Measurements from ENCODE around the gene CYP2S1.

Gene CYP2S1

DNA sequence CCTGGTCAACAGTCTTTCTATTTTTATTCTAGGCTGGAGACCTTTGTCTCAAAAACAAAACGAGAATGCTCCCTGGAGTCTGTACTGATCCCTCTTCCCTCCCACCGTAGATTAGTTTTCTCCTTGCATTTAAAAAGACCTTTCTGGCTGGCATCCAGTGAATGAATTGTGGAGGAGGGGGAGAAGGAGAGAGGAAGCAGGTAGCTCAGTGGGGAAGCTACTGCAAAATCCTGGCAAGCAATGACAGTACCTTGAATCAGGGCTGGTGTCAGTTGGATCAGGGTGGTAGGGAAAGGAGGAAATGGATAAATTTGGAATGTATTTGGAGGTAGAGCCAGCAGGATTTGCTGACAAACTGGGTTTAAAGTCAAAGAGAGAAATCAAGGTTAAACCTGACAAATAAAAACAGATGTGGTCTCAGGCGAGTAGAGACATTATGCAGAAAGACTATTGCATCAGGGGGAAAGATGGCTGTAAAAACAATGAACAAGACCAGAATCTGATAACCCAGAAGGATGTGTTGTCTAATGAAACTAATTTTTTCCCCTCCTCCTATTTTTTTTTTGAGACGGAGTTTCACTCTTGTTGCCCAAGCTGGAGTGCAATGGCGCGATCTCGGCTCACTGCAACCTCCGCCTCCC, 3.5 kb upstream of the CYP2S1 start:
- Histone ChIP-seq H3K79me2 (ENCODE audit: low read length) (no peaks in the 10 kb centered on the region), H3K36me3 (replicated peaks; ENCODE audit: low read depth, low read length) (no peaks in the 10 kb centered on the region), H3K4me1 (ENCODE audit: low read length) (0 out of 2 replicates have a peak, but pooled peaks cover 7% of the 10 kb centered on the region), H3K27ac (ENCODE audit: low read length) (no peak overlapping the region), H3K27me3 (ENCODE audit: low read depth, low read length) (peaks cover 4% of the 10 kb centered on the region; the same call in 1 of the 2 replicates), H3K9me3 (ENCODE audit: insufficient read depth, low read length) (no peaks in the 10 kb centered on the region), H3K9ac (ENCODE audit: low read length) (no peak overlapping the region), H2AFZ (ENCODE audit: low read depth, low read length) (no peak overlapping the region), H4K20me1 (ENCODE audit: insufficient read depth, low read length) (no peaks in the 10 kb centered on the region), H3K4me2 (ENCODE audit: low read length) (no peak overlapping the region), H3K4me3 (ENCODE audit: low read length) (no peak overlapping the region)
- no peak for TF ChIP-seq EZH2phosphoT487 (IDR thresholded peaks at IDR 0.05; ENCODE audit: low read depth)
- TF ChIP-seq, protein P1, sequence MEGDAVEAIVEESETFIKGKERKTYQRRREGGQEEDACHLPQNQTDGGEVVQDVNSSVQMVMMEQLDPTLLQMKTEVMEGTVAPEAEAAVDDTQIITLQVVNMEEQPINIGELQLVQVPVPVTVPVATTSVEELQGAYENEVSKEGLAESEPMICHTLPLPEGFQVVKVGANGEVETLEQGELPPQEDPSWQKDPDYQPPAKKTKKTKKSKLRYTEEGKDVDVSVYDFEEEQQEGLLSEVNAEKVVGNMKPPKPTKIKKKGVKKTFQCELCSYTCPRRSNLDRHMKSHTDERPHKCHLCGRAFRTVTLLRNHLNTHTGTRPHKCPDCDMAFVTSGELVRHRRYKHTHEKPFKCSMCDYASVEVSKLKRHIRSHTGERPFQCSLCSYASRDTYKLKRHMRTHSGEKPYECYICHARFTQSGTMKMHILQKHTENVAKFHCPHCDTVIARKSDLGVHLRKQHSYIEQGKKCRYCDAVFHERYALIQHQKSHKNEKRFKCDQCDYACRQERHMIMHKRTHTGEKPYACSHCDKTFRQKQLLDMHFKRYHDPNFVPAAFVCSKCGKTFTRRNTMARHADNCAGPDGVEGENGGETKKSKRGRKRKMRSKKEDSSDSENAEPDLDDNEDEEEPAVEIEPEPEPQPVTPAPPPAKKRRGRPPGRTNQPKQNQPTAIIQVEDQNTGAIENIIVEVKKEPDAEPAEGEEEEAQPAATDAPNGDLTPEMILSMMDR (IDR thresholded peaks at IDR 0.05; ENCODE audit: low read depth, low read length) = no peak

- TF ChIP-seq, protein P1 (IDR thresholded peaks at IDR 0.05; ENCODE audit: low read depth, low read length) = no peak
- no peak for TF ChIP-seq EZH2phosphoT487 (IDR thresholded peaks at IDR 0.05; ENCODE audit: low read depth)
- H3K4me1 ChIP-seq (ENCODE audit: low read length) = peaks cover 18% of the 10 kb centered on the region
- H3K4me3 ChIP-seq (ENCODE audit: low read length) = no peak overlapping the region
- H3K4me2 ChIP-seq (ENCODE audit: low read length) = no peak overlapping the region
- no peaks in the 10 kb centered on the region for H4K20me1 ChIP-seq (ENCODE audit: insufficient read depth, low read length)
- H3K36me3 ChIP-seq (replicated peaks; ENCODE audit: low read depth, low read length) = no peaks in the 10 kb centered on the region
- no peaks in the 10 kb centered on the region for H3K79me2 ChIP-seq (ENCODE audit: low read length)
- peaks cover 6% of the 10 kb centered on the region; the same call in 1 of the 2 replicates for H3K27me3 ChIP-seq (ENCODE audit: low read depth, low read length)
- H3K27ac ChIP-seq (ENCODE audit: low read length) = no peak overlapping the region
- no peaks in the 10 kb centered on the region for H3K9me3 ChIP-seq (ENCODE audit: insufficient read depth, low read length)
- no peak overlapping the region for H3K9ac ChIP-seq (ENCODE audit: low read length)
- H2AFZ ChIP-seq (ENCODE audit: low read depth, low read length) = no peak overlapping the region
Measured at GRCh38 chr19:41193430-41194156, 574 bp downstream of the CYP2S1 start.

DNA sequence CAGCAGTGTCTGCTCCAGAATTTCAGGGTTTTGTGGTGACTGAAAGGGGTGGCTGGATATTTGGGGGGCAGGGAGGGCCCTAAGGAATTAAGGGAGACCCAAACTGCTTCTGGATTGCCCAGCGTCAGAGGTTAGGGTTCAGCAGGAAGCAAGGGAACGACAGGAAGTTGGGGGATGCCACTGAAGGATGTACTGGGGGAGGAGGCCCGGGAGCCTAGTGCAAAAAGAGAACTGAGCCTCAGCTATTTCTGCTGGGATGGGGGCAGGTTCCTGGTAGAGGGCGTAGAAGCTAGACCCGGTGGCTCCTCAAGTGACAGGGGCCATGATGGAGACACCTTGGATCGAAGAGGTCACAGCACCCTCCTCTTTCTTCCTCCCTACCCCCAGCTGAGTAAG, 1.1 kb downstream of the CYP2S1 start:
- no peak overlapping the region for H3K27ac ChIP-seq (ENCODE audit: low read length)
- H3K4me2 ChIP-seq (ENCODE audit: low read length) = no peak overlapping the region
- H3K79me2 ChIP-seq (ENCODE audit: low read length) = no peaks in the 10 kb centered on the region
- no peaks in the 10 kb centered on the region for H4K20me1 ChIP-seq (ENCODE audit: insufficient read depth, low read length)
- peak overlapping the region; percentile 74; the same call in 1 of the 2 replicates for H2AFZ ChIP-seq (ENCODE audit: low read depth, low read length)
- TF ChIP-seq, protein P1 (IDR thresholded peaks at IDR 0.05; ENCODE audit: low read depth, low read length) = no peak
- TF ChIP-seq EZH2phosphoT487 (IDR thresholded peaks at IDR 0.05; ENCODE audit: low read depth) = no peak
- no peak overlapping the region for H3K9ac ChIP-seq (ENCODE audit: low read length)
- no peak overlapping the region for H3K4me3 ChIP-seq (ENCODE audit: low read length)
- H3K36me3 ChIP-seq (replicated peaks; ENCODE audit: low read depth, low read length) = no peaks in the 10 kb centered on the region
- H3K9me3 ChIP-seq (ENCODE audit: insufficient read depth, low read length) = no peaks in the 10 kb centered on the region
- H3K27me3 ChIP-seq (ENCODE audit: low read depth, low read length) = peaks cover 11% of the 10 kb centered on the region; the same call in 1 of the 2 replicates
- H3K4me1 ChIP-seq (ENCODE audit: low read length) = peaks cover 18% of the 10 kb centered on the region

All from OCI-LY3 (cell line).